ENCODE results near the gene ENPEP. TPM values are rescaled to one million over a fixed set of nuclear protein-coding genes. Genes with fewer than 3 reads are reported as not detected.

Gene ENPEP
- total and polyA plus RNA-seq, 4 experiments from 2014 or later, result not detected

GRCh38 chr4:110508827-110509710 lies 33.1 kb downstream of the ENPEP start:
- H3K4me3 Mint-ChIP-seq, result no peak overlapping the region
- no peaks in the 10 kb centered on the region for H3K27me3 ChIP-seq (ENCODE audit: insufficient read depth, low read length)
- H3K27ac ChIP-seq (ENCODE audit: low read depth, low read length), result no peak overlapping the region
- no peak overlapping the region for H3K4me3 ChIP-seq (ENCODE audit: low read length in 2 of 2)
- H3K4me1 ChIP-seq (ENCODE audit: insufficient read depth, low read length), result no peaks in the 10 kb centered on the region
- POLR2A ChIA-PET (ENCODE audit: partially characterized antibody), result no interaction called here
- H3K4me1 Mint-ChIP-seq, result no peaks in the 10 kb centered on the region
- intact Hi-C loops (cut with micrococcal nuclease), result no loop called here
- peaks cover 0 to 3% of the 10 kb centered on the region in 2 donors for H3K27me3 Mint-ChIP-seq
- H3K36me3 ChIP-seq (ENCODE audit: insufficient read depth, low read length), result no peaks in the 10 kb centered on the region
- H3K36me3 Mint-ChIP-seq, result no peaks in the 10 kb centered on the region
- no peak overlapping the region for H3K27ac Mint-ChIP-seq
- H3K9me3 Mint-ChIP-seq, result no peaks in the 10 kb centered on the region
- H3K9me3 ChIP-seq (ENCODE audit: control insufficient read depth in 1 of 2, low read length in 2 of 2), result no peaks in the 10 kb centered on the region
- CTCF ChIA-PET (ENCODE audit: partially characterized antibody), result interaction anchor here (0.7 to 17.4 kb wide), 11 partner anchors 10 to 1077 kb away, joined by 3 to 733 read pairs (median 4); no protein-coding TSS in a partner anchor
- DNase-seq, result no peak

GRCh38 chr4:110510277-110510676 lies 34.3 kb downstream of the ENPEP start:
- no peak overlapping the region for H3K27ac ChIP-seq (ENCODE audit: low read depth, low read length)
- Mint-ChIP-seq H3K27ac (no peak overlapping the region), H3K4me3 (no peak overlapping the region), H3K27me3 (peaks cover 0 to 3% of the 10 kb centered on the region in 2 donors), H3K9me3 (no peaks in the 10 kb centered on the region), H3K36me3 (no peaks in the 10 kb centered on the region), H3K4me1 (peaks cover 3 to 4% (median 3%) of the 10 kb centered on the region in 4 donors)
- H3K27me3 ChIP-seq (ENCODE audit: insufficient read depth, low read length), result no peaks in the 10 kb centered on the region
- no peak for DNase-seq
- no peak overlapping the region for H3K4me3 ChIP-seq (ENCODE audit: low read length in 2 of 2)
- ChIA-PET CTCF (ENCODE audit: partially characterized antibody) (interaction anchor here (0.6 to 17.4 kb wide), 13 partner anchors 9 to 1090 kb away, joined by 3 to 733 read pairs (median 3); no protein-coding TSS in a partner anchor), POLR2A (ENCODE audit: partially characterized antibody) (no interaction called here)
- intact Hi-C loops (cut with micrococcal nuclease), result no loop called here
- no peaks in the 10 kb centered on the region for H3K36me3 ChIP-seq (ENCODE audit: insufficient read depth, low read length)
- no peaks in the 10 kb centered on the region for H3K9me3 ChIP-seq (ENCODE audit: control insufficient read depth in 1 of 2, low read length in 2 of 2)
- peaks cover 3% of the 10 kb centered on the region for H3K4me1 ChIP-seq (ENCODE audit: insufficient read depth, low read length)

GRCh38 chr4:110510955-110511544 lies 35.1 kb downstream of the ENPEP start:
- no peak overlapping the region for H3K4me3 Mint-ChIP-seq
- H3K27ac ChIP-seq (ENCODE audit: low read depth, low read length), result no peak overlapping the region
- ChIA-PET CTCF (ENCODE audit: partially characterized antibody) (interaction anchor here (0.6 to 17.4 kb wide), 15 partner anchors 8 to 1091 kb away, joined by 3 to 733 read pairs (median 3); no protein-coding TSS in a partner anchor), POLR2A (ENCODE audit: partially characterized antibody) (no interaction called here)
- peaks cover 0 to 3% of the 10 kb centered on the region in 2 donors for H3K27me3 Mint-ChIP-seq
- H3K4me3 ChIP-seq (ENCODE audit: low read length in 2 of 2), result no peak overlapping the region
- H3K36me3 Mint-ChIP-seq, result no peaks in the 10 kb centered on the region
- H3K27ac Mint-ChIP-seq, result no peak overlapping the region
- no peaks in the 10 kb centered on the region for H3K27me3 ChIP-seq (ENCODE audit: insufficient read depth, low read length)
- no peaks in the 10 kb centered on the region for H3K9me3 ChIP-seq (ENCODE audit: control insufficient read depth in 1 of 2, low read length in 2 of 2)
- intact Hi-C loops (cut with micrococcal nuclease), result loop anchor here (1.0 kb wide), 3 partner anchors 461 to 512 kb away; no protein-coding TSS in a partner anchor
- H3K4me1 Mint-ChIP-seq, result peaks cover 7 to 10% (median 9%) of the 10 kb centered on the region in 4 donors
- peak in 4 of 5 donors; percentile 46 to 55 (median 51) for DNase-seq
- no peaks in the 10 kb centered on the region for H3K36me3 ChIP-seq (ENCODE audit: insufficient read depth, low read length)
- H3K4me1 ChIP-seq (ENCODE audit: insufficient read depth, low read length), result peaks cover 11% of the 10 kb centered on the region
- H3K9me3 Mint-ChIP-seq, result no peaks in the 10 kb centered on the region

GRCh38 chr4:110512901-110513300 lies 36.9 kb downstream of the ENPEP start:
- Histone ChIP-seq H3K4me3 (ENCODE audit: low read length in 2 of 2) (no peak overlapping the region), H3K36me3 (ENCODE audit: insufficient read depth, low read length) (no peaks in the 10 kb centered on the region), H3K4me1 (ENCODE audit: insufficient read depth, low read length) (peaks cover 12% of the 10 kb centered on the region), H3K27me3 (ENCODE audit: insufficient read depth, low read length) (no peaks in the 10 kb centered on the region), H3K27ac (ENCODE audit: low read depth, low read length) (no peak overlapping the region), H3K9me3 (ENCODE audit: control insufficient read depth in 1 of 2, low read length in 2 of 2) (no peaks in the 10 kb centered on the region)
- ChIA-PET POLR2A (ENCODE audit: partially characterized antibody) (no interaction called here), CTCF (ENCODE audit: partially characterized antibody) (interaction anchor here (0.6 to 17.4 kb wide), 10 partner anchors 8 to 510 kb away, joined by 3 to 733 read pairs (median 4); no protein-coding TSS in a partner anchor)
- Mint-ChIP-seq H3K27me3 (no peaks in the 10 kb centered on the region), H3K36me3 (peaks cover 0 to 2% of the 10 kb centered on the region in 2 donors), H3K9me3 (no peaks in the 10 kb centered on the region), H3K4me3 (no peak overlapping the region), H3K4me1 (peaks cover 10 to 16% (median 13%) of the 10 kb centered on the region in 4 donors), H3K27ac (no peak overlapping the region)
- DNase-seq, result no peak
- intact Hi-C loops (cut with micrococcal nuclease), result no loop called here

- ChIA-PET CTCF (ENCODE audit: partially characterized antibody) (interaction anchor here (1.0 to 17.4 kb wide), 9 partner anchors 7 to 1088 kb away, joined by 3 to 733 read pairs (median 6); no protein-coding TSS in a partner anchor), POLR2A (ENCODE audit: partially characterized antibody) (no interaction called here)
- Histone ChIP-seq H3K27ac (ENCODE audit: low read depth, low read length) (no peak overlapping the region), H3K9me3 (ENCODE audit: control insufficient read depth in 1 of 2, low read length in 2 of 2) (no peaks in the 10 kb centered on the region), H3K27me3 (ENCODE audit: insufficient read depth, low read length) (no peaks in the 10 kb centered on the region), H3K4me1 (ENCODE audit: insufficient read depth, low read length) (peaks cover 12% of the 10 kb centered on the region), H3K4me3 (ENCODE audit: low read length in 2 of 2) (no peak overlapping the region), H3K36me3 (ENCODE audit: insufficient read depth, low read length) (no peaks in the 10 kb centered on the region)
- peak in 4 of 5 donors; percentile 38 to 50 (median 48) for DNase-seq
- peak overlapping the region in 1 of 7 donors; percentile 41 for H3K27ac Mint-ChIP-seq
- H3K9me3 Mint-ChIP-seq, result no peaks in the 10 kb centered on the region
- H3K4me3 Mint-ChIP-seq, result peak overlapping the region in 7 of 8 donors; percentile 6 to 99 (median 97)
- peaks cover 0 to 2% of the 10 kb centered on the region in 2 donors for H3K27me3 Mint-ChIP-seq
- peaks cover 10 to 16% (median 13%) of the 10 kb centered on the region in 4 donors for H3K4me1 Mint-ChIP-seq
- H3K36me3 Mint-ChIP-seq, result peaks cover 0 to 2% of the 10 kb centered on the region in 2 donors
- intact Hi-C loops (cut with micrococcal nuclease), result loop anchor here (1.0 to 5.0 kb wide), 4 partner anchors 303 to 516 kb away; partner anchors contain the start of gene ELOVL6
These were observed 39.0 kb downstream of the ENPEP start for GRCh38 chr4:110514889-110515479.

- H3K27me3 ChIP-seq (ENCODE audit: insufficient read depth, low read length), result no peaks in the 10 kb centered on the region
- ChIA-PET POLR2A (ENCODE audit: partially characterized antibody) (no interaction called here), CTCF (ENCODE audit: partially characterized antibody) (interaction anchor here (0.6 to 17.4 kb wide), 15 partner anchors 7 to 544 kb away, joined by 3 to 733 read pairs (median 3); no protein-coding TSS in a partner anchor)
- Mint-ChIP-seq H3K4me1 (peaks cover 10 to 16% (median 13%) of the 10 kb centered on the region in 4 donors), H3K27me3 (peaks cover 0 to 5% of the 10 kb centered on the region in 2 donors), H3K4me3 (peak overlapping the region; percentile 91 to 99 (median 97)), H3K9me3 (no peaks in the 10 kb centered on the region), H3K27ac (peak overlapping the region in 6 of 7 donors; percentile 41 to 96 (median 83)), H3K36me3 (peaks cover 0 to 2% of the 10 kb centered on the region in 2 donors)
- intact Hi-C loops (cut with micrococcal nuclease), result loop anchor here (1.0 to 5.0 kb wide), 5 partner anchors 303 to 1093 kb away; partner anchors contain the start of gene ELOVL6
- peaks cover 12% of the 10 kb centered on the region for H3K4me1 ChIP-seq (ENCODE audit: insufficient read depth, low read length)
- H3K27ac ChIP-seq (ENCODE audit: low read depth, low read length), result no peak overlapping the region
- H3K4me3 ChIP-seq (ENCODE audit: low read length in 2 of 2), result peak overlapping the region; percentile 84 to 97
- H3K36me3 ChIP-seq (ENCODE audit: insufficient read depth, low read length), result no peaks in the 10 kb centered on the region
- peak in 3 of 5 donors; percentile 2 to 7 (median 5) for DNase-seq
- H3K9me3 ChIP-seq (ENCODE audit: control insufficient read depth in 1 of 2, low read length in 2 of 2), result no peaks in the 10 kb centered on the region
These were observed 39.7 kb downstream of the ENPEP start for GRCh38 chr4:110515676-110516075.

Data from CD4-positive, alpha-beta memory T cell (primary cell).